Hepatic stellate cell (primary cell): ENCODE results near the gene DAPP1.
"Not testable (repeated sequence)": the region's sequence is repeated elsewhere in the genome, so short reads cannot be mapped to it uniquely, and the experiment has no call there.

Experiments
- DNase-seq: peaks from one replicate; pipeline ENCODE4 v3.0.0; 2011; ENCODE audit warnings: low spot score

Gene DAPP1

GRCh38 chr4:99816545-99817308 lies at the start of gene DAPP1:
TSS of gene DAPP1 (plus strand) at chr4:99816827. CDS start at chr4:99816914, 87 bp downstream.
- no peak for DNase-seq

- not testable (repeated sequence) for DNase-seq
Measured at GRCh38 chr4:99770842-99771241, 45.8 kb upstream of the DAPP1 start.

- no peak for DNase-seq
Measured at GRCh38 chr4:99783940-99784339, 32.7 kb upstream of the DAPP1 start.

- DNase-seq = no peak
Measured at GRCh38 chr4:99784842-99785241, 31.8 kb upstream of the DAPP1 start.

GRCh38 chr4:99790796-99791617 lies 25.6 kb upstream of the DAPP1 start:
- DNase-seq = no peak

GRCh38 chr4:99800332-99801004 lies 16.2 kb upstream of the DAPP1 start:
- no peak for DNase-seq

GRCh38 chr4:99801005-99801699 lies 15.5 kb upstream of the DAPP1 start:
- no peak for DNase-seq

GRCh38 chr4:99803566-99804101 lies 13.0 kb upstream of the DAPP1 start:
- DNase-seq = no peak

GRCh38 chr4:99806545-99806944 lies 10.1 kb upstream of the DAPP1 start:
- DNase-seq = no peak

- no peak for DNase-seq
Measured at GRCh38 chr4:99807666-99808065, 9.0 kb upstream of the DAPP1 start.

- DNase-seq = no peak
Measured at GRCh38 chr4:99808260-99808857, 8.3 kb upstream of the DAPP1 start.

- no peak for DNase-seq
Measured at GRCh38 chr4:99809326-99809725, 7.3 kb upstream of the DAPP1 start.

GRCh38 chr4:99810536-99810935 lies 6.1 kb upstream of the DAPP1 start:
- no peak for DNase-seq

- DNase-seq = no peak
Measured at GRCh38 chr4:99811117-99811516, 5.5 kb upstream of the DAPP1 start.

- no peak for DNase-seq
Measured at GRCh38 chr4:99811850-99812249, 4.8 kb upstream of the DAPP1 start.

GRCh38 chr4:99815597-99816011 lies 1.0 kb upstream of the DAPP1 start:
- no peak for DNase-seq

- no peak for DNase-seq
Measured at GRCh38 chr4:99817309-99817890, 773 bp downstream of the DAPP1 start.

GRCh38 chr4:99818661-99819060 lies 2.0 kb downstream of the DAPP1 start:
- DNase-seq = no peak

GRCh38 chr4:99821918-99822503 lies 5.4 kb downstream of the DAPP1 start:
- DNase-seq = no peak

- DNase-seq = no peak
Measured at GRCh38 chr4:99822734-99823133, 6.1 kb downstream of the DAPP1 start.
